Body of pancreas (tissue), 4 donors: Measurements from ENCODE around the gene CNTNAP3B.
"Not testable (repeated sequence)": the region's sequence is repeated elsewhere in the genome, so short reads cannot be mapped to it uniquely, and the experiment has no call there.

ENCODE experiments used
- CTCF ChIP-seq, 7 experiments: fragments of 450-650 bp in 4 of 7; fragments of 200-600 bp in 3 of 7; sonication (generic) in 3 of 7; IDR thresholded peaks; one replicate each; pipeline ENCODE4 v1.5.1; 2016 to 2019; ENCODE audit warnings: antibody characterized with exemption in 7 of 7
- POLR2A ChIP-seq, 3 donors: fragments of 450-650 bp; IDR thresholded peaks; one replicate each; pipeline ENCODE4 v1.6.1; 2016; ENCODE audit warnings: antibody characterized with exemption in 3 of 3, mild to moderate bottlenecking in 2 of 3

GRCh38 chr9:42044422-42045010, 84.7 kb downstream of the CNTNAP3B start:
- not testable (repeated sequence) for TF ChIP-seq POLR2A, CTCF (IDR thresholded peaks at IDR 0.05)
